Calu3 (cell line): ENCODE data around the gene SLC35F4. TPM values are rescaled to one million over a fixed set of nuclear protein-coding genes. Genes with fewer than 3 reads are reported as not detected.

Experiments
- BruUV-seq: library from RNA; stranded (reverse); fragments of 400-500 nt; replicated peaks from 2 replicates; lab custom pipeline; 2021; lab: Mats Ljungman, UMichigan
- CTCF ChIA-PET: fragments of 300-600 bp; sonication (Branson Sonifier 250); formaldehyde crosslinking; loops from one replicate; lab custom pipeline; 2022; ENCODE audit warnings: antibody characterized with exemption; lab: Charles Lee
- DNase-seq: peaks from one replicate; pipeline ENCODE4 v3.0.0; 2022
- H3K27ac Mint-ChIP-seq: one replicate; pipeline ENCODE4 v1.8.0; 2022; ENCODE audit warnings: mixed read lengths; ENCODE audit not compliant: unreplicated experiment
- H3K27me3 Mint-ChIP-seq: one replicate; pipeline ENCODE4 v1.8.0; 2022; ENCODE audit warnings: mixed read lengths; ENCODE audit not compliant: unreplicated experiment
- H3K36me3 Mint-ChIP-seq: one replicate; pipeline ENCODE4 v1.8.0; 2022; ENCODE audit warnings: mild to moderate bottlenecking, moderate library complexity, mixed read lengths; ENCODE audit not compliant: insufficient read depth, unreplicated experiment
- H3K4me1 Mint-ChIP-seq: one replicate; pipeline ENCODE4 v1.8.0; 2022; ENCODE audit warnings: mild to moderate bottlenecking, low read depth, mixed read lengths; ENCODE audit not compliant: unreplicated experiment
- H3K4me3 Mint-ChIP-seq: one replicate; pipeline ENCODE4 v1.8.0; 2022; ENCODE audit warnings: mild to moderate bottlenecking, low read depth, moderate library complexity, mixed read lengths; ENCODE audit not compliant: unreplicated experiment
- H3K9me3 Mint-ChIP-seq: one replicate; pipeline ENCODE4 v1.8.0; 2022; ENCODE audit warnings: low read depth, mixed read lengths; ENCODE audit not compliant: unreplicated experiment
- CTCF ChIP-seq: fragments of 200-600 bp; IDR thresholded peaks from one replicate; pipeline ENCODE4 v1.8.0; 2022; ENCODE audit warnings: antibody characterized with exemption; ENCODE audit not compliant: unreplicated experiment
- intact Hi-C: fragments of 100-400 bp; cut with micrococcal nuclease; formaldehyde crosslinking; loops from one replicate; pipeline ENCODE4 v1.10.0; 2022; ENCODE audit not compliant: unreplicated experiment
- total RNA-seq: library from RNA; stranded (reverse); gene quantifications from 2 replicates; pipeline ENCODE4 v1.2.3, GENCODE V29; 2022

The SLC35F4 gene
- total RNA-seq, 1 experiment from 2014 or later = not detected

- DNase-seq = no peak
- intact Hi-C loops = no loop called here
- Mint-ChIP-seq H3K4me3 (no peak overlapping the region), H3K27me3 (peaks cover 17% of the 10 kb centered on the region), H3K9me3 (peaks cover 11% of the 10 kb centered on the region), H3K27ac (no peak overlapping the region), H3K4me1 (no peaks in the 10 kb centered on the region), H3K36me3 (no peaks in the 10 kb centered on the region)
- CTCF ChIA-PET = no interaction called here
- BruUV-seq = no TSS peak
- no peak for TF ChIP-seq CTCF
These were observed 161.1 kb downstream of the SLC35F4 start for GRCh38 chr14:57704763-57705162.

- DNase-seq = no peak
- intact Hi-C loops = no loop called here
- H3K27ac Mint-ChIP-seq = no peak overlapping the region
- no peaks in the 10 kb centered on the region for H3K9me3 Mint-ChIP-seq
- no peak overlapping the region for H3K4me3 Mint-ChIP-seq
- no peak for TF ChIP-seq CTCF
- CTCF ChIA-PET = no interaction called here
- no TSS peak for BruUV-seq
- no peaks in the 10 kb centered on the region for H3K4me1 Mint-ChIP-seq
- no peaks in the 10 kb centered on the region for H3K36me3 Mint-ChIP-seq
- no peaks in the 10 kb centered on the region for H3K27me3 Mint-ChIP-seq
These were observed 165.9 kb downstream of the SLC35F4 start for GRCh38 chr14:57699947-57700346.

GRCh38 chr14:57692671-57693070 is 173.2 kb downstream of the SLC35F4 start:
- CTCF ChIA-PET = interaction anchor here (1.0 to 1.2 kb wide), 3 partner anchors 179 to 379 kb away, joined by 3 to 5 read pairs (median 3); no protein-coding TSS in a partner anchor
- peak; percentile 4 for DNase-seq
- peak; percentile 48 for TF ChIP-seq CTCF
- Mint-ChIP-seq H3K36me3 (peaks cover 4% of the 10 kb centered on the region), H3K9me3 (no peaks in the 10 kb centered on the region), H3K27ac (no peak overlapping the region), H3K27me3 (peaks cover 22% of the 10 kb centered on the region), H3K4me1 (no peaks in the 10 kb centered on the region), H3K4me3 (no peak overlapping the region)
- no TSS peak for BruUV-seq
- intact Hi-C loops = loop anchor here (1.0 kb wide), 2 partner anchors 179 to 380 kb away; no protein-coding TSS in a partner anchor

GRCh38 chr14:57687416-57687815 is 178.5 kb downstream of the SLC35F4 start:
- intact Hi-C loops = loop anchor here (5.0 kb wide), 1 partner anchor 200 kb away; no protein-coding TSS in a partner anchor
- no peaks in the 10 kb centered on the region for H3K4me1 Mint-ChIP-seq
- no TSS peak for BruUV-seq
- CTCF ChIA-PET = no interaction called here
- H3K9me3 Mint-ChIP-seq = no peaks in the 10 kb centered on the region
- H3K27ac Mint-ChIP-seq = no peak overlapping the region
- H3K27me3 Mint-ChIP-seq = peaks cover 27% of the 10 kb centered on the region
- no peak for TF ChIP-seq CTCF
- H3K4me3 Mint-ChIP-seq = no peak overlapping the region
- H3K36me3 Mint-ChIP-seq = peaks cover 4% of the 10 kb centered on the region
- no peak for DNase-seq
